Left hindlimb (tissue), 1 donor: ENCODE measurements around the gene IRAK2.

Experiments
- DNase-seq: peaks from one replicate; pipeline ENCODE4 v3.0.0-alpha.2; 2018

The IRAK2 gene

GRCh38 chr3:10192953-10193691 lies 28.4 kb downstream of the IRAK2 start:
- no peak for DNase-seq

GRCh38 chr3:10193692-10194327 lies 29.1 kb downstream of the IRAK2 start:
- DNase-seq = no peak

- DNase-seq = no peak
Measured at GRCh38 chr3:10194328-10195071, 29.8 kb downstream of the IRAK2 start.

- DNase-seq = no peak
Measured at GRCh38 chr3:10195366-10196089, 30.8 kb downstream of the IRAK2 start.

- no peak for DNase-seq
Measured at GRCh38 chr3:10196389-10197052, 31.8 kb downstream of the IRAK2 start.

- no peak for DNase-seq
Measured at GRCh38 chr3:10198226-10198625, 33.5 kb downstream of the IRAK2 start.

- DNase-seq = no peak
Measured at GRCh38 chr3:10198761-10199649, 34.3 kb downstream of the IRAK2 start.

GRCh38 chr3:10204921-10205320 lies 40.2 kb downstream of the IRAK2 start:
- DNase-seq = no peak

- peak; percentile 44 for DNase-seq
Measured at GRCh38 chr3:10205451-10206165, 40.9 kb downstream of the IRAK2 start.

GRCh38 chr3:10206166-10206511 lies 41.4 kb downstream of the IRAK2 start:
- no peak for DNase-seq

- DNase-seq = no peak
Measured at GRCh38 chr3:10213156-10213792, 48.6 kb downstream of the IRAK2 start.

GRCh38 chr3:10215578-10216368 lies 51.1 kb downstream of the IRAK2 start:
- DNase-seq = no peak

- DNase-seq = no peak
Measured at GRCh38 chr3:10217359-10217758, 52.6 kb downstream of the IRAK2 start.

GRCh38 chr3:10219737-10220136 lies 55.0 kb downstream of the IRAK2 start:
- DNase-seq = no peak

- DNase-seq = no peak
Measured at GRCh38 chr3:10223676-10224639, 59.2 kb downstream of the IRAK2 start.

- DNase-seq = peak; percentile 66
Measured at GRCh38 chr3:10224794-10225665, 60.3 kb downstream of the IRAK2 start.

- DNase-seq = no peak
Measured at GRCh38 chr3:10226293-10226692, 61.6 kb downstream of the IRAK2 start.
